ENCODE measurements around the gene FOXD2.

- no peak for TF ChIP-seq POLR2A (IDR thresholded peaks at IDR 0.05; ENCODE audit: low read depth, low read length)
- no peak for TF ChIP-seq CTCF (conservative IDR thresholded peaks at IDR 0.05; ENCODE audit: low read depth, low read length)
- no peak for TF ChIP-seq RAD21 (IDR thresholded peaks at IDR 0.05; ENCODE audit: low read length)
- TF ChIP-seq MXI1 (IDR thresholded peaks at IDR 0.05; ENCODE audit: borderline replicate concordance, low read depth, low read length): no peak
- no peak for TF ChIP-seq RFX5 (IDR thresholded peaks at IDR 0.05; ENCODE audit: low read depth, low read length)
- no peak for TF ChIP-seq MAFK (IDR thresholded peaks at IDR 0.05; ENCODE audit: low read depth, low read length)
- no peak for TF ChIP-seq ELK1 (IDR thresholded peaks at IDR 0.05; ENCODE audit: borderline replicate concordance, low read depth, low read length)
- TF ChIP-seq CHD1 (IDR thresholded peaks at IDR 0.05; ENCODE audit: low read depth, low read length): no peak
These were observed 49.5 kb downstream of the FOXD2 start for GRCh38 chr1:47487332-47487731.

Data from IMR-90 (cell line).